LNCAP (cell line): ENCODE measurements around the gene GRM7.

Experiments
- CTCF ChIP-seq: fragments of 450-650 bp; IDR thresholded peaks from 2 replicates; pipeline ENCODE4 v1.5.1; 2017; ENCODE audit warnings: mild to moderate bottlenecking

Gene GRM7

GRCh38 chr3:6860149-6860953 is 564 bp upstream of the GRM7 start:
- no peak for TF ChIP-seq CTCF

- no peak for TF ChIP-seq CTCF
Measured at GRCh38 chr3:6861625-6862000, 698 bp downstream of the GRM7 start.

GRCh38 chr3:6862041-6862879 is 1.3 kb downstream of the GRM7 start:
- no peak for TF ChIP-seq CTCF

GRCh38 chr3:6862880-6863195 is 1.9 kb downstream of the GRM7 start:
- TF ChIP-seq CTCF: no peak

GRCh38 chr3:6867269-6867668 is 6.4 kb downstream of the GRM7 start:
- no peak for TF ChIP-seq CTCF

GRCh38 chr3:6878731-6879130 is 17.8 kb downstream of the GRM7 start:
- TF ChIP-seq CTCF: no peak

GRCh38 chr3:6912240-6912639 is 51.3 kb downstream of the GRM7 start:
- no peak for TF ChIP-seq CTCF
